GM18870 (cell line): ENCODE results near the gene XIAP.
A peak's percentile ranks its signal among the peaks of the same experiment; 100 is the strongest.
"Not testable (repeated sequence)": the region's sequence is repeated elsewhere in the genome, so short reads cannot be mapped to it uniquely, and the experiment has no call there.

Experiments
- ATAC-seq: cut with Tn5 transposase; IDR thresholded peaks from one replicate; pipeline ENCODE4 v1.9.1; 2021; ENCODE audit warnings: moderate library complexity; ENCODE audit not compliant: unreplicated experiment

XIAP gene

DNA sequence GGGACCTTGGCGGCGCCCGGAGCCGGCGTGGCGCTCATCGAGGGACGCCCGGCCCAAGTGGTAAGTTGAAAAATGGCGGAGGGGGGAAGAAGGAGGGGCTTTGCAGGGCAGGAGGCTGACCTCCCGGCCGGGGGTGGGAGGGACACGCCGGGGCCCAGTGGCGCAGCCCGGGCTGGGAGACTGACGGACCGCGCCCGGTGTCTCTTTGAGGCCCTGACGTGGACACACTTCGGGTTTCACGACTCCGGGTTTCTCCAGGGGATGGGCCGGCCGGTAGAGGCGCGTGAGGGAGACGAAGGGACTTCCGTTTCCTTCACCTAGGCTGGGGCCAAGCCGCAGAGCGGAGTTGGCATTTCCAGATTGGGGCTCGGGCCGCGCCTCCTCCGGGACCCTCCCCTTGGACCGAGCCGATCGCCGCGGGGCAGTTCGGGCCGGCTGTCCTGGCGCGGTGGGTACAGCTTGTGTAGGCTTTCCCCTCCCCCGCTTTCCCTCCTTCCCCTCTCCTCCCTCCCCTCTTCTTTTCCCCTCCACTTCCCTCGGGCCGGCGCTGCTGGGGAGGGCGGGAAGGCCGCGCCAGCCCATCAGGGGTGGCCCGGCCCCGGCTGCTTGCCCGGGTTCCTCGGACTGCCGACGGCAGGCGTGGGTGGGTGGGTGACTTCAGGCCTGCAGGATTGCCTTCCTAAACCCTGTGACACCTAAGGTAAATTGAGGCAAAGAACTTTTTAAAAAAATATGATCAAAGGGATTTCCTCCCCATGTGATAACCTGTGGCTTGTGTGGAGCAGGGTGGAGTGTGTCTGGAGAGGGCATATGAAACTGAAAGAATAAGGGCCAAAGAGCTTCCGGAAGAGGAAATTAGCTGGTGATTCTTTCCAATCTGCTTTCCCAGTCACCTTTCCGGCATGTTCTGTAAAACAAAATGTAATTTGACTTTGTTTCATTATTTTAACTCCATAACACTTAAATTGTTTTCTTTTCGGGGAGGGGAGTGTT lies at the start of gene XIAP:
Gene XIAP, plus strand, starts transcription at position 208 of the 993 bp plus-strand sequence. CDS start 25,610 bp downstream, outside the sequence.
- peak; percentile 53 for ATAC-seq

DNA sequence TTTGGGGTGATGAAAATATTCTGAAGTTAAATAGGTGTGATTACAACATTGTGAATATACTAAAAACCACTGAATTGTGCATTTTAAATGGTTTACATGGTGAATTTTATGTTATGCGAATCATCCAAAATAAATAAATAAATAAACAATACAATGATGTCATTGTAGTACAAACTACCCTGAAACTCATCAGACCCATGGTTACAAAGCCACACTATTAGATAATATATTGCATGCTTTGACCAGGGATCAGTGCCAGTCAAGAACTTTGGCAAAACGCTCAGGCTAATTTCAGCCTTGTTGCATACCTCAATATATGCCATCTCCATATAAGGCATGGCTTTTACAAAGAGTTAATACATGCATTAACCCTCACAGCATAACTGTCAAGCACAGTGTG lies 45.5 kb upstream of the XIAP start:
- ATAC-seq, result no peak

DNA sequence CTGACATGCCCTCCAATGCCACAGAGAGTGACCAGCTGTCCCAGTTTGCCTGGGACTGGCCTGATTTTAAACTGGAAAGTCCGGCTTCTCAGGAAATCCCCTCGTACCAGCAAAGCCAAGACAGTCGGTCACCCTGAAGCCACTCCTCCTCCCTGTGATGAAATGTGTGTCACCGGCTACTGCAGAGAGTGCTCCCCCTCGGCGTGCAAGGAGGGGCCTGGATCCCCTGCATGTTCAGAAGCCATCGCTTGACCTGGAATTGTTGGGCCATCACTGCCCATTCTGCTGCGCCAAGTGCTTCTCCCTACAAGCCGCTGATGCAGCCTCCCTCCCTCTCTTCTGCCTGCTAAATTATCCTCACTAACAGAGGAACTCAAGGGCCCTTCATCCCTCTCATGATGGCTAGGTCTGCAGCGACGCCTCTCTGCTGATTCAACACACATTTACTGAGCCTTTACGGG lies 44.9 kb upstream of the XIAP start:
- not testable (repeated sequence) for ATAC-seq

- ATAC-seq, result no peak
Observed at GRCh38 chrX:123817288-123817894, 42.5 kb upstream of the XIAP start.

DNA sequence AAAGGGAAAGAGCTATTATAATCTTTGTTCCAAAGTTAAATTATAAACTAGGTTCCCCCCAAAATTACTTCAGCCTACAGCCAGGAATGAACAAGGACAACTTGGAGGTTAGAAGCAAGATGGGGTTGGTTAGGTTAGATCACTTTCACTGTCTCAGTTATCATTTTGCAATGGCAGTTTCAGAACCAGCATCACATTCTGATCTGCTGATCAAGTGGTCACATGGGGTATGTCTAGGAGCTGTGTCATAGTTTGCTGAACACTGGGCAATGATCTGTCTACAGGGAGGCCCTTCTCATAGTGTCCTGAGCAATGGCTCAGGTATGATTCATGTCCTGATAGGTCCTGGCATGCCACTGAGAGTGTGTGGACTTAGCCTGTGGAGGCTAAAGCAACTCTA lies 41.6 kb upstream of the XIAP start:
- ATAC-seq, result no peak

GRCh38 chrX:123822965-123823364 lies 36.9 kb upstream of the XIAP start:
- ATAC-seq, result no peak

DNA sequence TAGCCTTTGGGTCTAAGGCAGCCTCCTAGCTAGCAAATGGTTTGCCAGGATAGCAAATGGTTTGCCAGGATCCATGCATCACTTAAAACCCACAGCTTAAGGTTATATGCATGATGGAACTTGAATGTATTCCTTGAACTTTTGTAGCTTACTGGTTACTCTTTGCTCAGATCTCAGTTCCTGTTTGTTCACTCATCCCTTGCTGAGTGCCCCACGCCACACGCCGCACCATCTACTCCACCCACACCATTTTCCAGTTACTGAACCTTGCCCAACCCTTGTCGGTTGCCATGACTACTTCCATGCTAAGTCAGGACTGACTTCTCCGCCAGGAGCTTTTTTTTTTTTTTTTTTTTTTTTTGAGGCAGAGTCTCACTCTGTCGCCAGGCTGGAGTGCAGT lies 29.5 kb upstream of the XIAP start:
- peak; percentile 95 for ATAC-seq

DNA sequence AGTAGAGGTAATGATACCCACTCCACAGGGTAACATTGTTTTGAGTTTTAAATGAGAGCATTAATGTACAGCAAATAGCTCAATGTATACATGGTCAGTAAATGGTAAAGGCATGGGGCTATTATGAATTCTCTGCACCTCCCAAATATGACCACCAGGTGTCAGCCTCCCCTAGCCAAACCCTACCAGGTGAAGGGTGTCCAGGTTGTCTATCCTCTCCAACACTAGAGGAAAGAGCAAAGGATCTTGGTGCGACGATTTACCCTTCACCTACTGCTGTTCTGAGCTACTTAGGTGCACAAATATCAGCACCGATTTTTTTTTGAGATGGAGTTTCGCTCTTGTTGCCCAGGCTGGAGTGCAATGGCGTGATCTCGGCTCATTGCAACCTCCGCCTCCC lies 26.5 kb upstream of the XIAP start:
- ATAC-seq, result peak; percentile 68

GRCh38 chrX:123834116-123834515 lies 25.7 kb upstream of the XIAP start:
- no peak for ATAC-seq

DNA sequence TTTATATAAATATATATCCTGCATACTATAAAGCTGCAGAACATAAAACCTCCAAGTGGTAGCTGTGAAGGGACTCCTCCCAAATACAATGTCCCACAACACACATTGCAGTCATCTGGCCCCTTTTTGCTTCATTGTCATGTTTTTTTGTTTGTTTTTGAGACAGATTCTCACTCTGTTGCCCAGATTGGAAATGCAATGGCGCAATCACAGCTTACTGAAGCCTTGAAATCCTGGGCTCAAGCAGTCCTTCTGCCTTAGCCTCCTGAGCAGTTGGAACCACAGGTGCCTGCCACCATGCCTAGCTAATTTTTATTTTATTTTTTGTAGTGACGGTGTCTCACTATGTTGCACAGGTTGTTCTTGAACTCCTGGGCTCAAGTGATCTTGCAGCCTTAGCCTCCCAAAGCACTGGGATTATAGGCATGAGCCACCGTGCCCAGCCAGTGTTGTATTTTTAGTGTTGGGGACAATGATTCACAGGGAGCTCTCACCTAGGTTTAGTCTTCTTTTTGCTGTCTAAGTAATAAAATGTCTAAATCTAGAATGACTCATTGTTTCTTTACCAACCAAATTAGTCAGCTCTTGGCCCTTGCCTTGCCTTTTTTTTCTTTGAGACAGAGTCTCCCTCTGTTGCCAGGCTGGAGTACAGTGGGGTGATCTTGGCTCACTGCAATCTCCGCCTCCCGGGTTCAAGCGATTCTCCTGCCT lies 24.0 kb upstream of the XIAP start:
- peak; percentile 60 for ATAC-seq

GRCh38 chrX:123845129-123845528 lies 14.7 kb upstream of the XIAP start:
- not testable (repeated sequence) for ATAC-seq

- no peak for ATAC-seq
Observed at GRCh38 chrX:123846577-123847038, 13.2 kb upstream of the XIAP start.

GRCh38 chrX:123847056-123847455 lies 12.8 kb upstream of the XIAP start:
- no peak for ATAC-seq

GRCh38 chrX:123849096-123849495 lies 10.8 kb upstream of the XIAP start:
- ATAC-seq, result no peak

- ATAC-seq, result not testable (repeated sequence)
Observed at GRCh38 chrX:123849906-123850305, 9.9 kb upstream of the XIAP start.

DNA sequence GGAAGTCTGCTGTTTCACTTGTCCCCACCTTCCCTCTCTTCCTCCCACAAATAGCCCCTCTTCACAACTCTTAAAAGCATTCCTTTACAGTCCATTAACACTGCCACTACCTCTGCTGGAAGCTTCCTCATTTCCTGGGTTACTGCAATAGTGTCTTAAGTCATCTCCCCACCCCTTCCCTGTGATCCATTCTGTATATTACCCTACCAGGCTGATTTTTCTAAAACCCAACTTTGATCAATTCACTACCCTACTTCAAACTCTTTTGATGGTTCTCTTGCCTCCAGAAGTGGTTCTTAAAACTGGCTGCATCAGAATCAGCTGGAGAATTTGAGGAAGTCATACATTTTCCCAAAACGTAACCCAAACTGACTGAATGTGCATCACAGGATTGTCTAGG lies 8.8 kb upstream of the XIAP start:
- no peak for ATAC-seq

- ATAC-seq, result no peak
Observed at GRCh38 chrX:123854329-123854728, 5.5 kb upstream of the XIAP start.

DNA sequence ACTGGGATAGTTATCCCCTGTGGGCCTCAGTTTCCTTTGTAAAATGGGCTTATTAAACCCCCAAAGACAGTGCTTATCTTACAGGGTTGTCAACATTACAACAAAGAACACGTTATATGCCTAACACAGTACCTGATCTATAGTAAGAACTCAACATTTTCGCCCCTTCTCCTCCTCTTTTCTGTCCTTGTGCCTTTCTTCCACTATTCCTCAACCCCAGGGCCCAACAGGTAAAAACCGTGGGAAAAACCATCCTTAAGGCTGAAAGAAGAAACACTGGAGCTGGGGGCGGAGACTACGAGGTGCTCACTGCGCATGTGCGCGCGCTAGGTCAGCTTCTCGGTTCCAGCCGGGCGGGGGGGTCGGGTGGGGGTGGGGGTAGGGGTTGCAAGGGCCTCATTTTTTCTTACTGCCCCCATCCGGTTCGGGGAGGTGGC lies 426 bp upstream of the XIAP start:
- ATAC-seq, result peak; percentile 12

GRCh38 chrX:123860983-123861382 lies 1.1 kb downstream of the XIAP start:
- no peak for ATAC-seq

DNA sequence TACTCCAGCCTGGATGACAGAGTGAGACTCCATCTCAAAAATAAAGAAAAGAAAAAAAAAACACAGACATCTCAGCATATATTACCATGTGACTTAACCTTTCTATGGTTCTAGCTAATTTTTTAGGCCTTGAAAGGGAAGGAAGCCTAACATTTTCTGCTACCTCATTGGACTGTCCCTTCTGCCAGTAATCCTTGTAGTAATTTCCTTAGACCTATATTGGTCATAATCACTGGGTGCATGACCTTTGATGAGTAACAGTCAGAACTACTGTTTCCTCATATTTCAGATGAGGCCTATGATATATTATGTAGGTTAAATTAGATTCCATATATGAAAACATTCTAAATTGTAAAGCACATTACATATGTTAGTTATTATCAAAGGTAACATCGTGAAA lies 9.6 kb downstream of the XIAP start:
- ATAC-seq, result peak; percentile 46

DNA sequence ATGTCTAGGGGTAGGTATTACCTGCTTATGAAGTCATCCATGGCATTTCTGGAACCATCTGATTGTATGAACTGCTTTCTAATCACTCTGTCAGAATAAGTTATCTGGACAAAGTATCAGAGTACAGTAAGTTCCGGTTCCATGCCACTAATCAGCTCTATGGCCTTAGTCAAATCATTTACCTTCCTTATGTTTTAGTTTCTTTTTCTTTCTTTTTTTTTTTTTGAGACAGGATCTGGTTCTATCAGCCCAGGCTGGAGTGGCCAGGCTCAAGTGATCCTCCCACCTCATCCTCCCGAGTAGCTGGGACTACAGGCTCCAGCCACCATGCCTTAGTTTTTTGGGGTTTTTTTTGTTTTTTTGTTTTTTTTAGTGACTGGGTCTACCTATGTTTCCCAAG lies 11.5 kb downstream of the XIAP start:
- no peak for ATAC-seq
